MV-4-11 (cell line): ENCODE results near the gene ACBD6.

Experiments
- DNase-seq: peaks from one replicate; lab custom pipeline; 2025; lab: John Stamatoyannopoulos, UW

The ACBD6 gene

DNA sequence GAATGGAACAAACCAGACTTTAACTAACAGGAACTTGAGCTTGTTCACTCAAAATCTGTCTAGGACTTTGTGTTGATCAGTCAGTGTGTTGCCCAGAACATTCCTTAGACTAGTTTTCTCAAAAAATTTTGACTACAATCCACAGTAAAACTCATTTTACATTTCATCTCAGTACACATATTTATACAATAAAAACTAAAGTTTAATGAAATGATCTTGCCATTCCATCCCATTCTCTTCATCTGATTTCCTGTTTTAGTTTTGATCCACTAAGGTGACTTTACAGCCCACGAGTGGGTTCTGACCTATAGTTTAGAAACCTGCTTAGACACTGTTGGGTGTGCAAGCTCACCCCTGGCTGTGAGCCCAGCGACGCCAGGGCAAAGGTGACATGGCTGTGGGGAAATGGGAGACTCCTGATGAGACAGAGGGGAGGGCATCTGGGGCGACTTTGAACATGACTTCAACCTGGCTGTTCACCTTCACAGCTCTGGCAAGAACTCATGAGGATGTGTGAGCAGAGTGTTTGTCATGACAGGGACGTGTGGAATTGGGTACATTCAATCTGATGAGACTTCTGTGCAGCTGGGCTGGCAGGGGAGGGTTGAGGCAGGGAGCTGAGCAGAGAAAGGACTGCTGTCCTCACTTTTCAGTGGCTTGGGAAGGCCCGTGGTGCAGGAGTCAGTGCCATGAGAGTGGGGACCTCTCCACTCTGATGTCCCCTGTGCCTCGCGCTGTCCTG is 231.7 kb downstream of the ACBD6 start:
- DNase-seq = no peak

DNA sequence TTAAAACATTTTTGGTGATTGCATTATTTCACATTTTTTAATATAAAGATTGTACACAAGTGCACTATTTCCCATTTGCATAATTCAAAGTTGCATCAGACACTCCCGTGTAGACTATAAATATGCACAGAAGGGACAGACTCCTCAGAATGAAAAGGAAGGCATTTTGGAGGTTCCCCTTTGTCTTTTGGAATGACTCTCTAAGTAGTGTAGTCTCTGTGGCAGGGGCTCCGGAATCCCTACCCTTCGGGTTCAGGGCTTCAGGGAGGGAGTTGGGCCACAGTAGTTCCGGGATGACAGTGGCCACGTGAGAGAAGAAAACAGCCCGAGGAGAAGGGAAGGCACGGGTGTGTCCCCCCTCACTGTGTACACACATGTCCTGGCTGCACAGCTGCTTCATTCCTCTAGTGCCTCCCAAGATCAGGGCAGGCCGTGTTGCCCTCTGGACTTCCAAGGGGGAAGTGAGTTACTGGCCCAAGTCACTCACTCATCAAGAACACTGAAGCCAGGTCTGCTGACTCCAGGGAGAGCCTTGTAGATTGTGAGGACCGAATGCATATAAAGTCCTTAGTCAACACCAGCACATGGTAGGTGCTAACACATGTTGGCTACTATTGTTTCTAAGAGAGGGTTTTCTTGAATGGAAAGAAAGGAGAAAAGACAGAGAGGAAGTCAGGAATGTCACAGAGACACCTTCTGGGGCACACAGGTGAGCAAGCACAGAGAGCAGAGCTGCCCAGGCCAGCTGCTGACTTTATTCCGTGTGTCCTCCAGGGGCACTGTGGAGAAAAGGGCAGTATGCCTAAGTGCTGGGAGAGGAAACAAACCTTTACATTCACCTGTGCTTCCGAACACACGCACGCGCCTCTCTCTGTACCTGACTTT is 232.5 kb downstream of the ACBD6 start:
- DNase-seq = no peak

DNA sequence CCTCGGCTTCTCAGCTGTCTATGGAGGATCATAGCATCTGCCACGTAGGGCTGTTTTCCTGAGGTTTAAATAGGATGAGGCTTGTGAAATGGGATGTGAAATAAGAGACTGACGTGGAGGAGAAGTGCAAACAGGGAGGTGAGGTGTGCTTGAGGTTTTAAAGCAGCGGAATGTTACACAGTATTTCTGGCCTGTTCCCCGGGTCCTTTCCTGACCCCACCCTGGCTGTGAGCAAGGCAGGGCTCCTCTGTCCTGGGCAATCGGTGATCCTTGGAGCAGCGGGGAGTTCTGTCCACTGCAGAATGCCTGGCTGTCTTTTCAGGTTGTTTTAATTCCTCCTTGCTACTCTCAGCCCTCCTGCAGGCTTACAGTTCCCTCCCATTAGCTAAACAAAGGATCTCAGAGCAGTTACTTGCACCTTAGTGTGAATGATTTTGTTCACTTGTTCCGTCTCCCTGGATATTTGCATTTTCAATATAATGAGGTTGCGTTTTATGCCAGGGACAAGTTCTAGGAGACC is 233.8 kb downstream of the ACBD6 start:
- DNase-seq = no peak

DNA sequence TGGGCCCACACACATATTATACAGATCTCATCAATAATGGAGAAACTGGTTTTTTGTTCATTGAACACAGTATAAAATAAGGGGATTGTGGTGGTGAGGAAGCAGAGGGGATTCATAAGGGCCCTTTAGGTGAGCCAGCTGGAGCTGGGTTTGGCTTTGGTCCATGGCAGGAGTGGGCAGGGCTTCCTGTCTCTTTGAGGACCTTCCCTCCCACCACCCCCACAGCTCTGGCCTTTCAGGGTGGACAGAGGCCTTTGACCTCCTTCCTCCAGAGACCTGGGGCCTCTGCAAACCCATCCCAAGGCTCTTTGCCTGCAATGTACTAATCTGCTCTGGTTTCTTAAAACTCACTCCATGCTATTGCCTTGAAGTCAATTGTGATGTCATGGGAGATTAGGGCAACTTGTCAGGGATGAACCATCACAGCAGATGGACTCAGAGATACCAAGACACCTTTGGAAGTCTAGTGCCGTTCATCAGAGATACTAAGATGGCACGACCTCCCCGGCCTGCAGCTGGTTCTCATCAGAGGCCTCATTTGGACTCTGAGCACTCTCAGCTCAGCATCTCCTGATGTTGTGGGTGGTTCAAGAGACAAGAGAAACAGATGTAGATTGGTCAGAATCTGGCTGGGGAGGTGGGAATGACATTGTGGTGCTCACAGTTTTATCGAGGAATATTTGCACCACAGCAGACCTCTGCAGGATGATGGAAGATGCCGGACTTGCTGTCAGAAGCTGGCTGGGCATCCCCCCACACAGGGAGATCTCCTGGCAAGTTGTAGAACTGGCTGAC is 234.4 kb downstream of the ACBD6 start:
- no peak for DNase-seq

DNA sequence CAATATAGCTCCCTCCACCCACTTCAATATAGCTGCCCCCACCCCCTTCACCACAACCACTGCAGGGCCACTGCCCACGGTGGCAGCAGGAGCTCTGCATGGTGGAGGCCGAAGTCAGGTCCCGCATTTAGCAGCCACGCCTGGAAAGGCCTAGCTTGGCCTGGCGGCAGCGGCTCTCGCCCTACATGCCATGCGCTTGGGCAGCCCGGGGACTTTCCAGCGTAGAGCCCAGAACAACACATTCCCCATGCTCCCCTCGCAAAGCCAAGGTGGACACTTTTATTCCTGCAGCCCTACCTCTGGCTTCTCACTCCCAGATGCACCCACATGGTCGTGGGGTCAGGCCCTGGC is 235.2 kb downstream of the ACBD6 start:
- no peak for DNase-seq

DNA sequence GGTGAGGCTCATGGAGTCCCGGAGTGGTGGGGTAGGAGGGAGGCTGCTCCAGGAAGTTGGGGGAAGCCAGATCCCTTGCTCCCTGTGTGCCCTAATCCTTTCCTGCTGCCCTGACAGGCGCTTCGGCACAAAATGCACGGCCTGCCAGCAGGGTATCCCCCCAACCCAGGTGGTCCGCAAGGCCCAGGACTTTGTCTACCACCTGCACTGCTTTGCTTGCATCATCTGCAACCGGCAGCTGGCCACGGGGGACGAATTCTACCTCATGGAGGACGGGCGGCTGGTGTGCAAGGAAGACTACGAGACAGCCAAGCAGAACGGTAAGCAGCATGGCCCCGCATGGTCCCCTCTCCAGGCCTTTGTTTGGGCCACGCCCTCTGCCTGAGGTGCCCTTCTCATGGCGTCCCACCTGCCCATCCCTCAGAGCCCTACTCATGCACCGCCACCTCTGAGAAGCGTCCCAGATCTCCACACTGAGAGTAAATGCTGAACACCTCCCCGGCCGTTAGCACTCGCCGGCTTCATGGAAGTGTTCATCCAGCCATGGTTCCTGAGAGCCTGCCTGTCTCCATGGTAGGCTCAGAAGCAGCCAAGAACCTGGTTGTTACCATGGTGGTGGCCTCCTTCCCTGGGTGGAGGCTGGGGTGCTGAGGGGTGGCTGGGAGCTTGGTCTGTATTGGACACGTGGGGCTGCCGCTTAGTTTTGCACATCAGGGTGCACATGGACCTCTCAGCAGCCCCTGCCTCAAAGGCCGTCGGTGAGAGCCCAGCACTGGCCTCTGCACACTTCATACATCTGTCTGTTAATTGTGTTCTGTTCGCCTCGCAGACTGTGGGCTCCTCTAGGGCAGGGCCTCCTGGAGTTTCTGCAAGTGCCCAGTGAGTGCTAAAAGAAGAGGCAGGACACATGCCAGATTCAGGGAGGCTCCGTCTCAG is 235.8 kb downstream of the ACBD6 start:
- DNase-seq = no peak

DNA sequence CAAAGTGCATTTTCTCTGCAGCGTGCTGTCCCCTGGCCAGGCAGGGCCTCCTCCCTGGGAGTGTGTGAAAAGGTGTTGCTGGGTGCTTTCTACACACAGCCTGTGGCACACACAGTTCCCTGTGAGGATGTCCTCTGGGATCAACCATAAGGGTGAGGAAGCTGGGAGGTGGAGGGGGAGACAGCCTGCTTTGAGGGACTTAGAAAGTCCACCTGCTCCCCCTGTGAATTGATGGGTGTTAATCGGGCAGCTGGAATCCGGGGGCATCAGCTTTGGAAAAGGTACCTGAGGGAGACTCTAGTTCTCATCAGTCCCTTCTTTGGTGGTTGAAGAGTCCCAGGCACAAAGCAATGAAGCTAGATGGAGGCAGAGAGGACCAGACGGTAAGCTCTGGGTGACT is 236.5 kb downstream of the ACBD6 start:
- no peak for DNase-seq

DNA sequence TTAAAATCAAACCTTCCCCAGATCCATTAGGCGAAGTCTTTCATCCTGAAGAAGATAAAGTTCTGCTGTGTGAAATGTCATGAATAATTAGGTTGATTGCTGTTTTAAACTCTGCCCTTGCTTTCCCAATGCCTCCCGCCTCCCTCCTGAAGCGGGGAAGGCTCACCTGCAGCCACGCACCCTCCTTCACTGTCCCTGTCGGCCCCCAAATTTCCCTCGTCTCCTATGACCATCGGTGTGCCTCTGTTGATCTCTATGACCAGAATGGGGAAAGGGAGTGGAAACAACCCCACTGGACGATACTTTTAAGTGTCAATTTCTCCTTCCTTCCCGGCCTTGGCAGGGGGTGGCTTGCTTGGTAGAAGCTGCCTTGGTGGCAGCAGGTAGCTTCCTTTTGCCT is 237.2 kb downstream of the ACBD6 start:
- no peak for DNase-seq

DNA sequence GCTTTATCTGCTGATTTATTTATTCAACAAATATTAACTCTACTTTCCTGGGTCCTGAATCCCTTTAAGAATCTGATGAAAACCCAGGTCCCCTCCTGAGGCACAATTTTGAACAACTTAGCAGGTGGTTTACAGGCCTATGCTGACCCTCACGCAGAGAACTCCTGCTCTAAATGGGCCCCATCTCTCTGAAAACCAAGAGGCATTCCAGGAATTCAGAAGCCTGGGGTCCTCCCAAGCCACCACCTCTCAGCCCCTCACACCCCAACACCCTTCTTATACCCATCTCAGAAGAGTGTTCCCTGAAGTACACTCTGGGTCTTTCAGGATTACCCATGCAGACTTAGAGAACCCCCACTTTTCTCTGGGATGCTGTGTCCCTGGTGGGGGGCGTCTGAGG is 237.8 kb downstream of the ACBD6 start:
- no peak for DNase-seq

DNA sequence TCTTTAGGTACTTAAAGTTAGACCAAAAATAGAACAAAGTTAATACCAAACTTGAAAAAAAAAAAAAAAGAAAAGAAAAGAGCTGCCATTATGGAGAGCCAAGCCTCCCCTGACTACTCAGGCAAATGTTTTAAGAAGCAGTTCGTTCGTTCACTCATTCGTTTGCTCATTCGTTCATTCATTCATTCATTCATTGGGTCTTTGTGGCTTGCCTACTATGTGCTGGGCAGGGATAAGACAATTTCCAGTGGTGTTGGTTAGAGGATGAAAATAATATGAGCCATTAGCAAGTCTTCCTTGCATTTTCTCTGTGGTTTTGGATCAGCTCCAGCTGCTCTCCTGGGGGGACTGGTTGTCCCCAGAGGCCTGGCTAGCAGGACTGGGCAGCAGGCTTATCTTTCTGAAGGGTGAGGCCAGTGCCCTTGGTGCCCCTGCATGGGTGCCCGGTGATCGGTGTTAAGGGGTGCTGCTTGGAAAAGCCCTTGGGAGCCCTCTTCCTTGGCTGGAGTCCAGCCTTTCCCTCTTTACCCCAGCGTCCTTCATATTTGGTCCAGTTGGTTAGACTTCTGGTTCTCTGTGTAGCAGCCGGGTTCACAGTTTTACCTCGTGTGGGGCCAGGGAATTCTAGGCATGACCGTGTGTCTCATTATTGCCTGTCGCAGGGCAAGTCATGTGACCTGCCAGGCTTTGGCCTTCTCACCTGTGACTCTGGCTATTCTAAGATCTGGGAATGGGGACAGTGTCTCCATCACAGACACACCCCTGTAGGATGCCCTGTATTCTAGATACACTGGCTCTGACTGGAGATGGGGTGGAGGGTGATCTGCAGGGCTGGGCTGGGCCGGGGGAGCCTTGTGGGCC is 239.5 kb downstream of the ACBD6 start:
- no peak for DNase-seq

DNA sequence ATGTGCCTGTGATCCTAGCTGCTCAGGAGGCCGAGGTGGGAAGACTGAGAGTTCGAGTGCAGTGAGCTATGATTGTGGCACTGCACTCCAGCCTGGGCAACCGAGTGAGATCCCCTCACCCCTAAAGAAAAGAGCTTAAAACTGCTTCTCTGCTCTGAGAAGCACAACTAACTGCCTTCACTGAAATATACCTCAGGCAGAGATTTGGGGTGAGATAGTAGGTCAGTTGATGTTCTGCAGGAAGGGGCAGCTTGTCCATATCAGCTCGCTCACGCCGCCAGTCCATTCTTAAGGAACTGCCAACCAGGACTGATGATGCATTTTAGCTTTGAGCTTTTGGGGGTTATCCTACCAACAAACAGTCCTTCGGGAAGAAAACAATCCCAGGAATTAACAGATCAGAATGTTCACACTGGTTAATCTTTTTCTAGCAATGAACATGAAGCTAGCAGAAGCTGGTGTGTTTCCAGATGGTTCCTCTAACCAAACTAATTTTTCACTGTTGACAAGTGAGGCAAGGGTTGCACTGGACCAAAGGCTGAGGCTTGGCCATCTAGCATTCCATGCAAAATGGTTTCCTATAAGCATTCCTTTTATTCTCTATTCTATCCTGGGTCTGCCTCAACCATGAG is 240.7 kb downstream of the ACBD6 start:
- no peak for DNase-seq

DNA sequence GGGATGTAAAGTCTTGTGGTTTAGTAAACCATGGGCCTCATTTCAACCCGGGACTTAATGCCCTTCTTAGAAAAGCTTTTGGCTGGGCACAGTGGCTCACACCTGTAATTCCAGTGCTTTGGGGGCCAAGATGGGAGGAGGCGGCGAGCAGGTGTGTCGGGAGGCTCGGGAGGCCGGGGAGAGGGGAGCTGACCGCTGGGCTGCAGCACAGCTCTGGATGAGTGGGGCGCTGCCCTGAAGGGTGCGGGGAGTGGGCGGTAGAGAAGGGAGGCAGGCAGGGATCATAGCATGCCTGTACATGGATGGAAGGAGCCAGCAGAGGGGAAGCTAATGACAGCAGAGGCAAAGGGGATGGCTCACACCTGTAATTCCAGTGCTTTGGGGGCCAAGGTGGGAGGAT is 241.3 kb downstream of the ACBD6 start:
- DNase-seq = no peak

DNA sequence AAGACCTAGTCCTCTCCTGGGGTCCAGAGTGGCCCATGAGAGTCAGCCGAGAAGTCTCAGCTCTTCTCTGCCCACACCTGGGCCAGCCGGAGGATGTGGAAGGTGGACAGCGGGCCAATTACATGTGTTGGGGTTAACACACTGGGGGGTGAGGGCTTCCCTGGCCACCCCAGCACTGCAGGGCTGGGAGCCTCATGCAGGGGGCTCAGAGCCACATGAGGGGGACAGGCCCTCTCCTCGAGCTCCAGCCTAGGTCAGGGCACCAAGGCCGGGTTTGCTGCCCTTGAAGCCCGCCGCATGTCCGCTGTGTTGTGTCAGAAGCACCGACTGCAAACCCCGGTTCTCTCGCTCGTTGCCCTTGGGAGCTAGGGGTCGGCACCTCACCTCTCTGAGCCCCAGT is 241.8 kb downstream of the ACBD6 start:
- no peak for DNase-seq

DNA sequence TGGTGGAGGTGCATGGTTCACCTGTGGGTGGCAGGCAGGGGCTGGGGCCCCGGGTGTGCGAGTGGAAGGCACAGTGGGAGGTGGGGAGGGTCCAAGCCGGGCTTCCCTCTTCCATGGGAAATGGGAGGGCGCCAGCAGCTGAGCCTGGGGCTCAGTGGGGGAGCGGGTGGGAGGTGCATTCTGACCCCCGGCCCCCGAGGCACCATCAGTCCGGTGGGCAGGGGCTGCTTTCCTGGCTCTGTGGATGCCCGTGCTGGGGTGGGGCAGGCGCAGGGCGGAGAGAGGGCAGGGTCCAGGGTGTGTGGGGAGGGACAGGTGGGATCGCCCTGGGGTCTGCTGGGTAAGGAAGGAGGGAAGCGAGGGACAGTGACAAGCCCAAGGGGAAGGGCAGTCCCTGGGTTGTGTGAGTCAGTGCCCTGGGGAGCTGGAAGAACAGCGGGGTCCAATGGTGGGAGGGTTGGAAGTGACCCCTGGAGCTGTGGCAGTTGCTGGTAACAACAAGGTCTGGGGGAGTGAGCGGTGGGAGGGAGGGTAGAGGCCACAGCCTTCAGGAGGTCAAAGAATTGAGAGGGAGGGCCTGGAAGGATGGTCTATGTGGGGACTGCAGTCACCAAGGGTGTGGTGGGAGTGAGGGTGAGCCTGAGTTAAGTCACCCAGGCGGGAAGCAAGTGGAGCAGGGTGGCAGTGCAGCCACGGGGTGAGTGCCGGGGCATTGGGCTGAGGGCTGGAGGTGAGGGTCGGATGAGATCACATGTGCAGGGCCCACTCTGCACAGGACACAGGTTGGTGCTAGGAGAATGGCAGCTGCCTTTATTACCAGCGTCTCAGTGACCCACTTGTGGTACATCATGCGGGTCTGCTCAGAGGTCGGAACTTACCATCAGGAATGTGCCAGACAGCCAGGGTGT is 242.7 kb downstream of the ACBD6 start:
- no peak for DNase-seq

DNA sequence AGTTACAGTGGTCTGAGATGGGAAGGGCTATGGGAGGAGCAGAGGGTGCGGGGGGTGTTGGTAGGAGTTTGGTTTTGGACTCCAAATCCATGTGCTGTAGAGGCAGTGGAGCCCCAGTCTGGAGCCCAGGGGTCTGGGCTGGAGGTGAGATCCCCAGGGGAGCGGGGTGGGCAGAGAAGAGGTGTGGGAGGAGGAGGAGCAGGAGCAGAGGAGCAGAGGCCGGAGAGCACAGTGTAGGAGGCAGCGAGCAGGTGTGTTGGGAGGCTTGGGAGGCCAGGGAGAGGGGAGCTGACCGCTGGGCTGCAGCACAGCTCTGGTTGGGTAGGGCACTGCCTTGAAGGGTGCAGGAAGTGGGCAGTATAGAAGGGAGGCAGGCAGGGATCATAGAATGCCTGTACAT is 243.4 kb downstream of the ACBD6 start:
- no peak for DNase-seq

DNA sequence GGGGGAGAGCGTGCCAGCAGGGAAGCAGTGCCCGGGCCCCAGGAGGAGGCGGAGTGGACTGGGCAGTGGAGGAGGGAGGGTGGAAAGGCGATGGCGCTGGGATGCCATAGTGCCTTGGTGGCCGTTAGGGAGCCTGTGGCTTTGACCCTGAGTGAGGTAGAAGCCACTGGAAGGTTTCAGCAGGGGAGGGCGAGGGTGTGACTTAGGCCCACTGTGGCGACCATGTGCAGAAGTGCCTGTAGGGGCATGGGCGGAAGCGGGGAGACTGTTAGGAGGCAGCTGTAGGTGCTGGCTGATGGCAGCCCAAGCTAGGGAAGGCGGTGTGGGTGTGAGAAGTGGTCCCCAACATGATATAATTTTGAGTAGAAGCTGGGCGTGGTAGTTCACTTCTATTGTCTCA is 244.1 kb downstream of the ACBD6 start:
- no peak for DNase-seq

DNA sequence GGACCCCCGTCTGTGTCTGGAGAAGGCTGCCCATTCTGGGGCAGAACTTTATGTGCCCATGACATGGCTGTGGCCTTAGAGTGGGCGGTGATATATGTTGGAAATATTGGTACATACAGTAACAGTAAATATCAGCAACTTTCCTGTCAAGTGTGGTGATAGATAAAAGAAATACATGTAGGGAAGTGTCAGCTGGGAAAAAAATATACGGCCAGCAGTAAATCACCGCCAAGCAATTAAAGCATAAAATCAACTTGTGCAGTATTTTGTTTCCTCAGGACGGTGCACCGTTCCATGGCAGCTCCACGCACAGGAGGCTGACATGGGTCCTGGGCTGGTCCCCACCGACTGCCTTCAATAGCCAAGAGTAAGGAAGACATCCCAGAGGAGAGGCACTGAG is 244.9 kb downstream of the ACBD6 start:
- no peak for DNase-seq

DNA sequence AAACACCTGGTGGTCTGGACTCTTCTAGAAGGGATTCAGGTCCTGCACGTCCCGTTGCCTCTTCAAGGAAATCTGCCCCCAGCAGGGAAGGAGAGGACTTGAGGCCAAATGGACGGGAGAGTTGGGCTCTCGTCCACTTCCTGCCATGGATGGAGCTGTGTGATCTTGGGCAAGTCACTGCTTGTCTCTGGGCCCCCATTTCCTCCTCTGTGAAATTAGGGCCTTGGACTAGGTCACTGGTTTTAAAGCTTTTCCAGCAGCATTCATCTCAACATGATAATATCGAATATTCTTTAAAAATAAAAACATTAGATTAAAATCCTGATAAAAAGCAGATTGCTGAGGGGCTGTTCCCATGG is 245.4 kb downstream of the ACBD6 start:
- no peak for DNase-seq
